Non-pigmented ciliary epithelial cell (primary cell): Measurements from ENCODE around the gene CTXN3.
A peak's percentile ranks its signal among the peaks of the same experiment; 100 is the strongest.
"Not testable (repeated sequence)": the region's sequence is repeated elsewhere in the genome, so short reads cannot be mapped to it uniquely, and the experiment has no call there.

Source experiments
- DNase-seq: peaks from one replicate; pipeline ENCODE4 v3.0.0-alpha.2; 2010; ENCODE audit warnings: low read depth

CTXN3 gene

DNA sequence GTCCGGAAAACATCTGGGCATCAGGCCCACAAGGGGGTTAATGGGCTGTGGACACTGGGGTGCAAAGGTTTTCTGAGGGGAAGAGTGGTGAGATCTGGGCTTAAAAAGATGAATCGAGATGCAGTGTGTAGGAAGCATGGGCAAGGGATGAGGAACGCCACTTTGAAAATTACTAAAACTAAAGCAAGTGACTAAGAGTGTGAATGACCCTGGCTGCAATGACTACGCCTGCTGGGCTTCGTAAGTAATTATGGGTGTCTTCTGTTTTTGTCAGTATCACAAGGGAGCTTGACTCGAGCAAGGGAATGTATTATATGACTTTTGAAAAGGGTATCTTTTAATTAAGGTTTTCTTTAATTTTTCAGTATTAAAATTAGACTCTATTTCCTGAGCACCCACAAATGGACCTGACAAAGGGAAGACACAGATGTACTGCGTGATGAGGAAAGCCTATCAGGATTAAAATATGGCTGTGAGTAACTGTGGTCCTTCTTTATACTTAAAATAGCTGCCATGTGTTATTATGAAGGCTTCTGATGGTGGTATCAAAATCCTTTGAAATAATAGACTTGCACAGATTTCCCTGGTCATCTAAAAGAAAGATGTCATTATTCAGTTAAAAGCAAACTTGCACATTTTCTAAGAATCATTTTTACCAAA is 4.2 kb downstream of the CTXN3 start:
- no peak for DNase-seq

DNA sequence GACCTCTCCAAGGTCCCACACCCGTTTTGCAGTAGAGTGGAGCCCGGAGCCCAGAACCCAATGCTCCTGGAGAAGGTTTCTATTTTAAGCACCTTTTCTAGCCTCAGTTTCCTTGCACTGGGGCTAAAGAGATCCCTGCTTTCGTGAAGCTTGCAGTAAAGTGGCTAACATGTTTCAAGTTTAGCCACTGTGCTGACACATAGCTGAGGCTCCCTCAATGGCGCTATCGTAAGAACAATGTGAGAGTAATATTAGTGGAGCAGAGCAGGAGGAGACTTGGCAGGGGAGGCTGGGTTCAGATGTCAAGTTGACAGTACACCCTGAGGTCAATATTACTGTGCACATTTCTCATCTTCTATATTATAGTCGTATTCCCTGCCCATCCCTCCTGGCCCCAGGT is 7.9 kb downstream of the CTXN3 start:
- no peak for DNase-seq

DNA sequence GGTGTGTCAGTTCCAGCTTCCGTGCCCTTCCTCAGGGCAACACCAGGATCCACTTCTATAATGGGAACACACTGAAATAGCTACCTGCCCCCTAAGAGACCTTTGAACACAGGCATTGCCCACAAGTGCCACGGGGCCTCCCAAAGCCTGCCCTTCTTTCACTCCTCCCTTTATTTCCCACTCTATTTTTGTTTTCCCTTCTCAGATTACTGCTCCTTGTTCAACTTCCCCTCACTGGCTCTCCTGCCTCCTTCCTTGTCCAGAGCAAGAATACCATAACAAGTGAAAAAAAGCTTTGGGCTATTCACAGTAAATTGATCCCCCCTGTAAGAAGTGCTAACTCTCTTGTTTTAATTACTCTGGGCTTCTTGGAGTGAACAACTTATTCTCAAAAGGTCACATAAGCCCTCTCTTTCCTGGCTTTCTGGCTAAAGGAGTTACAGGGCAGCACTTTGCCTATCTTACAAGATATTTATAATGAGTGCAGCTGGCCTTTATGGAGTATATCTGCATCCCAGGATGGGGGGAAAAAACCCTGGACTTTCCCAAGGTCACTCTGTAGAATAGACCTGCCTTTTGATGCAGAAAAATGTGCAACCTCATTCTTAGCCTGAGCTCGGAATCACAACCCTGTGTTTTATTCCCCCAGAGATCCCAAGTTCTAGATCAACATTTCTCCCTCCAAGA is 11.3 kb downstream of the CTXN3 start:
- DNase-seq = no peak

DNA sequence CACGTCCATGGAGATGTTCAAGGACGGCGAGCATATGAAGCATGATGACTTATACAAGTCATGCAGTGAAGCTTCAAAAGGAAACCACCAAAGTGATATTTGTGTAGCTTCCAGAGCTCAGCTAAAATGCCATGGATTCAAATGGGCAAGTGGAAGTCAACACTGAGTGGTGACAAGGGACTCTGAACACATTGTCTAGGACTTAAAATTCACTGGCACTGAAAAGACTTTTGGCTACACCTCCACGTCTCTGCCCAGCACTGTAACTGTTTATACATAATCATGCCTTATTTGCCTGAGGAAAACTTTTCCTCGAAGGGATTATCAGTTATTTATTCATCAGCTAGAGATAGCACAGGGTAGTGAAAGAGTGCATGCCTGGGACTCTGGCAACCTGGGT is 15.2 kb downstream of the CTXN3 start:
- DNase-seq = no peak

DNA sequence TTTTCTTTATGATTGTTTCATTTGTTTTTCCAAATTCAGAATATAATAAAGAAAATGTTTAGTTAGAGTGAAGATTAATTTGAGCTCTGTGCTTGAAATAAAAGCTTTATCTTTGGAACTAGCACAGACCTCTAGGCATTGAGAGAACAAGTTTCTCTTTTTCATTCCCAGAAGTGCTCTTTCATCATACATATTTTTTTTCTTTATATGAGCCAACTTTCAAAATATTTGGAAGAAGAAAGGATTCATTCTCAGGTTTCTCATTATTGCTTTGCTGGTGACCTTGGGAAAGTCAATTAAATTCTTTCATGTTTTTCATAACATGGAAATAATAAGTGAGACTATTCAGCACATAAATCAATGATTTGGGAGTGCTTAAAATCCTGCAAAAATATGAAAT is 16.8 kb downstream of the CTXN3 start:
- DNase-seq = no peak

DNA sequence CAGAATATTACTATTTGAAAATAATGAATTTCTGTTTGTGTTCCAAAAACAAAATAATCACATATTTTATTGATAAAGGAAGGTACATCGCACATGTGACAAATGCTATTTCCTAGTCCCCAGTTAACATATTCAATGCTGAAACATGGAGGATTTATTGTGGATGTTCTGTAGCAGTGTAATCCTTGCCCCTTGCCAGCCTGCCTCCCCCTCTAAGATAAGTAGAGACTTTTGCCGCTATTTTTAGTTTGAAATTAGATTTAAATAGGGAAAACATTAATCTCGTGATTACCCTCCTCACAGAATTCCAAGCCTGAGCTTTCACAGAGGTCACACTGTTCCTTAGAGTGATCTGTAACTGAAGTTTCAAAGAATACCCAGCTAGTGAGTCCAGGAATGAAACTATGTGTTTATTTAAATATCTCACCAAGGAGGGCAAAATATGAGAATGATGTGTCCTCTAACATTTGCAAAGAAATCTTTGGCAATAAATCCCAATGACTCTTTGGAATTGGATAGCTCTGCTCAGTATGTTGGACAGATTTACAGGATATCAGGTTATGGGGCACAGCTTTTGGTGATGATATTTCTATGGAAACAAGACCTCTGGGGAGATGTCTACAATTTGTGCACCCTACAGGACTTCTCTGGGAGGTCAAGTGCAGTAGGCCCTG is 17.3 kb downstream of the CTXN3 start:
- no peak for DNase-seq

DNA sequence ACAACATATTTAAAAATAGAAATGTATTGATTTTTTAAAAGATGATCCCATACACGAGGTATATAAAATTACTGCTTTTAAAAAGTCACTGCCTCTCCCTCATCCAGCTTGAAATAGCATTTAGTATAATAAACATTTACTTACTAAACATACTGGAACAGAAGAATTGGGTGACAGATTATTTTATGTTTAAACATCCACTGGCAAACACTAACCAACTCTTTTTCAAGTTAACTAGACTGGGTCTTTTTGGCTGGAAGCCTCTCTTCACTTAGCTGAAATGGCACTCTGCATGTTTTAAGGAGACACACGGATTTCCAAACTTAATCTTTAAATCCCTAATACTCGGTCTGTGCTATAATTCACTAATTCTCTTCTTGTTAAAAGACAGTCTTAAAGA is 19.0 kb downstream of the CTXN3 start:
- DNase-seq = no peak

DNA sequence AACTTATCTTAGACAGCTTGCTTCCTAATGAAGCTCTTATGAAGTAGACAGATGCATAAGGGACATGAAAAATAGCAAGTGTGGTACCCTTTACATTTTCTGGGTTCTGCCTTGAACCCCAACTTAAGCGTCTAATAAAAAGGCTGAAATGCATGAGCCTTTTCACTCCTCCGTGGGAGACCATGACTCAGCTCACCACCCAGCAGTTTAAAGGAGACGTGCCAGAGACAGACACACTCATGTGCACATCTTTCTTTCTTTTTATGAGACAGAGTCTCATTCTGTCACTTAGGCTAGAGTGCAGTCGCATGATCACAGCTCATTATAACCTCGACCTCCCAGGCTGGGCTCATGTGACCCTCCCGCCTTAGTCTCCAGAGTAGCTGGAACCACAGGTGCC is 22.3 kb downstream of the CTXN3 start:
- no peak for DNase-seq

DNA sequence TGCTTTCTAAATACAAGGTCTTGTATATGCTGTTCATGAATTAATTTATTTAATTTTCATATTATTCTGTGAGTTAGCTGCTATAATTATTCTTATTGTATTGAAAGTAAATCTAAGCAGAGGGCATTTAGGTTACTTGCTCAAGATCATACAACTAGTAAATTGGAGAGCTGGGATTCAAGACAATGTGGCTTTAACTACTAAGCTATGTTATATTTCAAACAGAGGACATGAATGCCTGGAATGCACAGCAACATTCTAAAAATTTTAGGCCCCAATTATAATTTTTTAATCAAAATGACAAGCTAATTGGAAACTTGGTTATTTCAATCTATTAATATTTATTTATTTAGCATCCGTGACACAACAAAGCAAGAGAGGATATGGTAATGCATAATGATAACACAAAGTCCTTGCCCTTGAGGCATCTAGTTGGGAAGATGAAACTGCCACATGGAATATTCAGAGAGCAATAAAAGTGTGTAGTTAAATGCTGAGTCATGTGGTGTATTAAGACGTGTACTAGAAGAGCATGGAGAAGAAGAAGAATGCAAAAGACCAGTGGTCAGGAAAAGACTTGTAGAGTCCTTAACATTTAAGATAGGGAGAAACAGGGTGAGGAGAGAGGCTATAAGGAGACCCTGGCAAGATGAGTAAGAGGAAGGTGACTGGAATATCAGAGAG is 24.4 kb downstream of the CTXN3 start:
- no peak for DNase-seq

DNA sequence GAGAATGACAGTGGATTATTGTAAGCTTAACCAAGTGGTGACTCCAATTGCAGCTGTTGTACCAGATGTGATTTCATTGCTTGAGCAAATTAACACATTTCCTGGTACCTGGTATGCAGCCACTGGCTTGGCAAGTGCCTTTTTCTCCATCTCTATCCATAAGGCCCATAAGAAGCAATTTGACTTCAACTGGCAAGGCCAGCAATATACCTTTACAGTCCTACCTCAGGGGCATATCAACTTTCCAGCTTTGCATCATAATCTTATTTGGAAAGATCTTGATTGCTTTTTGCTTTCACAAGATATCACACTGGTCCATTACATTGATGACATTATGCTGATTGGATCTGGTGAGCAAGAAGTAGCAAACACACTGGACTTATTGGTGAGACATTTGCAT is 28.1 kb downstream of the CTXN3 start:
- not testable (repeated sequence) for DNase-seq

DNA sequence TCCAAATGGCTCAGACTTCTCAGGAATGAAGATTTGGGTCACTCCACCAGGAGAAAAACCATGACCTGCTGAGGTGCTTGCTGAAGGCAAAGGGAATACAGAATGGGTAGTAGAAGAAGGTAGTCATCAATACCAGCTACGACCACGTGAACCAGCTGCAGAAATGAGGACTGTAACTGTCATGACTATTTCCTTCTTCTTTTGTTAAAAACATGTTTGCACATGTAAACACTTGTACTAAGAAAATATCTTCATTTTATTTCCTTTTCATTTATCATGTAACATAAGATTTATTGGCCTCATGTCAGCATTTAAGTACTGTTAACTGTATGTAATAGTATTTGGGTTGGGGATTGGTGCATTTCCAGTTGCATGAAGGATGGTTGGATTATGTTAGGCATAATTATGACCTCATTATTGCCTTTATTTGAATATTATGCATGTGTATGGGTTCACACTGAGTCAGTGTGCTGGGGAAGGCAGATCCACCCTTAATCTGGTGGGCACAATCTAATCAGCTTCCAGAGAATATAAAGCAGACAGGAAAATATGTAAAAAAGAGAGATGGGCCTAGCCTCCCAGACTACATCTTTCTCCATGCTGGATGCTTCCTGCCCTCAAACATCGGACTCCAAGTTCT is 30.9 kb downstream of the CTXN3 start:
- DNase-seq = not testable (repeated sequence)

DNA sequence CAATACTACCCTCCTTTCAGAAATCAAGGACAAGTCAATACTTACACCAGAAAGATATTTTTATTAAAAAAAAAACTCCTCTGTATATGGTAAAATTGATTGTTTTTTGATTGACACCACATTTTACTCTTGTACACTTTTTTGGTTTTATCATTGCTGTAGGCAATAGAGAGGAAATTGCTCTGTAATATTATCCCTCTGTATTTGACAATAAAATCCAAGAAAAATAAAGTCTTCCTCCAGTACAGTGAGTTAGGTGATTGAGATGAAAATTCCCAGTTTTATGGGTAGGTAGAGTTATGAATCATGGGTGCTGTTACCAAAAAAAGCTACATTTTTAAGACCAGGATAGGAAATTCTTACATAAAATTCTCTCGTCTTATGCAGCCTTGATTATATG is 31.7 kb downstream of the CTXN3 start:
- DNase-seq = no peak

DNA sequence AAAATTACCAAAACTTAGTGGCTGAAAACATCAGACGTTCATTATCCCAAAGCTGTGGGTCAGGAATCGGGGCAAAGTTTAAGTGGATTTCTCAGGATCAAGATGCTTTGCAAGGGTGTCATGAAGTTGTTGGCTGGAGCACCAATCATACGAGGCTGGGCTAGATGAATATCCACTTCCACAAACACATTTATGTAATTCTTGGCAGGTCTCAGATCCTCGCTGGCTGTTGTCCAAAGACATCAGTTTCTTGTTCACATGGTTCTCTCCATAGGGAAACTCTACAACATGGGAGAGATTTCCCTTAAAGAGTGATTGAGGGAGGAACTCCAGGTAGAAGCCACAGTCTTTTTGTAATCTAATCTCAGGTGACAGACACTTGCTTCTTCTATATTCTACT is 34.1 kb downstream of the CTXN3 start:
- no peak for DNase-seq

DNA sequence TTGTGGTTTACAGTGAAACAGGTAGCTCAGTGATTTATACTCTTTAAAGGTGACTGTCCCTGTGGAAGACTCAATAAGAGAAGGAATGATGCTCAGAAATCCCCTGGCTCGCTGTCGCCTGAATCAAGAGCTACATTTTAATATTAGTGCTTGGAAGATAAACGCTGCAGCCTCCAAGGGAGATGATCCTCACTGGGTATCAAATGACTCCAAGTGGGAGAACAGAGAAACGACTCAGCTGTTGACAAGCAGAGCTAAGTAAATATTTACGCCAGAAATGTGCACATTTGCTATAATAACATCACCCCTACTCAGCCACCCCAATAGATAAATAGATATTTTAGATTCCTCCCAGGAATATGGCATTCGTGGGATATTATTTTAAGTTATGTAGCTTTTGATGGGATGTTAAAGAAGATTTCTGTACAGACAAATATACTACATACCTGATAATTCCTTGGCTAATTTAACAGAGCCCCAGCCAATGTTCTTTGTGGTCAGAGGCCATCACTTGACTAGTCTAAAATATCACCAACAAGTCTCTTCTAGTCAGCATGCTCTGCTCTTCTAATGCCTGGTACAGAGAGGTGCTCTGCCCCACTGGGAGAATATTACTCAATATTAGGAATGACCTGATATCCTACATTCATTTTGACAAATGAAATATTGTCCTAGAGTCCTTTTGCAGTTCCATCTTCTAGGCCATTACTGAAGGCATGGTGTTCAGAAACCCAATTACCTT is 36.0 kb downstream of the CTXN3 start:
- no peak for DNase-seq

DNA sequence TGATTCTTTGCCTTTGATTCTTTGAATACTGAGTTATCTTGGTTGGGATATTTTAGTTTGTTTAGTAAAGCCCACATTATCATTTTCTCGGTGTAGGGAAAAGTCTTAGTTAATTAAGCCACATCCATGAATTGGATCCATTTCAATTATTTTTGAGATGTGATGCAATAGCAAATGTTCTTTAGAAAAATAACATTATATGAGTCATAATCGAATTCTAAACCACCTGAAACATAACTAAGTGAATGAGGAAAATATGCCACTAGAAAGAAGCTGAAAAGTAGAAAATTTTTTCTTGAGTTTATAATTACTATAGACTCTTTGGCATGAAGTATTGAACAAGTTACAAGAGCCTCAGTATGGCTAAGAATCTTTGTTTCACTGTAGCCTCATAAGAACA is 36.8 kb downstream of the CTXN3 start:
- DNase-seq = no peak

DNA sequence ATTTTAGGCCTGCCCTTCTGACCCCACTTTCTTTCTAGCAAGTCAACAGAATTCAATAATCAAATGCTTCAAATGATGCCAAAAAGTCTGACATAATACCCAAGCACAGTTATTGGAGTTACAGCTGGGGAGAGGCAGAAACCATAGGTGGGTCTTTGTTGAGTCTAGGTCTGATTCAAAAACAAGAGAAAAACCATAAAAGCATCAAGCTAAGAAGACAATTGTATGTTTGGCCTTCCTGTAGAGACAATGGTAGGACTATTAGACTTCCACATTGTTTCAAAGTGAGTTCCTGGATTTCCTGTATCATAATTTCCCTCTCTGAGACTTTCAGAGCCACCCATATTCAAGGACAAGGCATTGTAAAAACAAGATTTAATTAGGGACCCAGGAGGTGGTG is 37.5 kb downstream of the CTXN3 start:
- no peak for DNase-seq

DNA sequence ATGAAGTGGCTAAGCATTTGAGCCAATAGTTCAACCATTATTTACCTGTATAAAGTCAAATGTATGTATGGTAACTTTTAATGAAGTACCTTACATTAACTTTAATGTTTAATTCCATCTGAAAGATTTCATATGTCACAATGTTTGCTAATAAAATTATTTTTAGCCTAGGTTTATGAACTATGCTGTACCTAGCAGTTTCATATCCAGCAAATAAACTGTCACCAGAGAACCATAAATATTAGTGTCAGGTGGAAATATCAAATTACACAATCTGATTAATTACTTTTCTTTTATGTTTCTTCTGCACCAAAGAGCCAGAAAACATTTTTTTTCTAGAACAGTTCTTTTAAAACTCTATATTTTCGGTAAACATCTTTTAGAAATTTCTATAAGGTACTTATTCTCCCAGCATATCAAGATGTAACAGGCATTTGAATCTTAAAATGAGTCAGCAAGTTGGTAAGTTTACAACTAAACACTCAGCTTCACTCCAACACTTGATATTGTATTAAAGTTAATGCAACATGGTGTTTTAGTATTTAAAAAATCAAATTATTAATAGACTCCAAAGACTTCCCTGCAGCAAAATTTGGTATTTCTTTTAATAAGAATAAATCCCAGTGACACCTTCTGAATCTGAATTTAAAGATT is 45.8 kb downstream of the CTXN3 start:
- no peak for DNase-seq

DNA sequence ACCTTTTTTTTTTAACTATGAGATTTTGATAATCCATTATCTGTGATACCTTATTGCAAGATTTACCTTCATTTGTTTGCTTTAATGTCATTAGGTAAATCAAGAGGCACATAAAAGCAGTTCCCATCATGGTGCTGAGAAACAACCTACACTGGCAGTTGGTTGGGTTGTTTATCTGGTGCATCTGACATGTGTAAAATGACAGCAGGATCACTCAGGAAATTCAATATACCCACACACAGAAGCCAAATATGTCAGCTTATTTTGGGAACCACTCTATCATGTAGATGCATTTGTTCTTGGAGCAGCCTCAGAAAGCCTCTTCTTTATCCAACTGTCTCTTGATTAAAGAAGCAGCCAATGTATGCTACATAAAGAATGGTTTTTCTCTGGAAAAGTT is 46.5 kb downstream of the CTXN3 start:
- no peak for DNase-seq

DNA sequence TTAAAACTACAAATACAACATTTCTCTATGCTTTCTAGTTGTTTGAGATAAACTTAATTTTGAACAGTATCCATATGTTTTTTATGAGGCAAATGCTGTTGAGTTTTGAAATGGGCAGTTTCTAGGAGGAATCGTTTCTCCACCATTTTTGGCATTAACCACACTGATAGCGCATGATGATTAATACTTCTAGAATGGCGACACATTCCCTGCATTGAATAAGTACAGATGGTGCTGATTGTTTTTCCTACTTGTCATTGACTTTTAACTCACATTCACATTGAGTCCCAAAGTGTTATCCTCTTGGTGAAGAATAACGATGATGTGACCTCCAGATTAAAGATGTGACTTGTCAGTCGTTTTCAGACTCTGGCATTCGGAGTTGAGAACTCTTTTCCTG is 47.8 kb downstream of the CTXN3 start:
- peak; percentile 57 for DNase-seq

DNA sequence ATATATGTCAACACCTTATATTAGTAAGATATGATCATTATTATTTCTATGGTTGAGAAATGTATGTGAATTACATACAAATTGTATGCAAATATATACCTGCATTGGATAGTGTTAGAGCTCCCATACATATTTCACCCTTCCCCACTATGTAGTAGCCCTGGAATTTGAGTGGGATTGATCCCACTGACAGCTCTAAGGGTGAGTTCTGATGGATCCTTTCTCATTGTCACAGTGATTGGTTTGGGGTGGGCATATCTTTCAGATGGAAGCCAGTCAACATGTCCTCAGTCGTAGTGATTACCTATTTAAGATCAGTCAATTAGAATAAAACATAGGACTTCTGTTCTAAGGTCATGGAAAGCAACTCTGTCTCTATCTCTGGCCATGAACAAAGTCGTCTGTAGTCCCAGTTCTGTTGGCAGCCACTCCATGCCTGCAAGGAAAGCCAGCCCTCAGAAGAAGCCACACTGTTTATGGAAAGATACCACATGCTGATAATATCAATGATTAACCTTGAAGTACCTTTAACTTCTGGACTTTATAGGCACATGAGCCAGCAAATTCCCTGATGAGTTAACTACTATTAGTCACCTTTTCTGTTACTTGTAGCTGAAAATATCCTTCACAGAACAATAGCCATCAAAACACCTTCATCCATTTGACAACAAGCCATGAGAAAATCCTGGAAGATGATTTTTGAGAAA is 49.2 kb downstream of the CTXN3 start:
- peak; percentile 26 for DNase-seq

DNA sequence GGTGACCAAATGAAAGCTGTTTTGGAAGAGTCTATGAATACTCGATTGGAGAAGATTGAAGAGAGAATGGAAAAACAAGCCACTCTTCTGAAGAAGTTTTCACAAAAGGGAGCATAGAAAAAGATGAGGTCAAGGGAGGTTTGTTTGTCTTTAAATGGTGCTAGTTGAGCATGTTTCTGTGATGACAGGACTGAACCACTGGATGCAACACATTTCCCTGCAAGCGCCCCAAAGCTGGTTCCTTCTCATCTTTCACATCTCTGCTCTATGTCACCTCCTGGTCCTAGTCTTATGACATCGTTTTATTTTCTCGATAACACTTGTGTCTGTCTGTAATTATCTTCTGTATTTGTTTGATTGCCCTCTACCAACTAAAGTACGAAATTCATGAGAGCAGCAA is 50.5 kb downstream of the CTXN3 start:
- DNase-seq = no peak
